HCT116 (cell line): ENCODE results near the gene ACLY. TPM values are rescaled to one million over a fixed set of nuclear protein-coding genes. Genes with fewer than 3 reads are reported as not detected.

Experiments
- ATAC-seq: fragments of 200-7000 bp; cut with Tn5 transposase; 2 replicates; pipeline ENCODE4 v1.9.1; 2020; ENCODE audit warnings: mild to moderate bottlenecking, moderate library complexity
- BruUV-seq: library from RNA; stranded (reverse); fragments of 400-500 nt; replicated peaks from 2 replicates; lab custom pipeline; 2021; lab: Mats Ljungman, UMichigan
- CTCF ChIA-PET: fragments of 300-600 bp; sonication (Branson Sonifier 250); formaldehyde crosslinking; loops from one replicate; lab custom pipeline; 2021; ENCODE audit warnings: antibody characterized with exemption; lab: Charles Lee
- POLR2A ChIA-PET: fragments of 300-600, 350-600 bp; sonication (Branson Sonifier 250); formaldehyde crosslinking; loops from one replicate; lab custom pipeline; 2021; ENCODE audit warnings: antibody characterized with exemption; lab: Charles Lee
- RAD21 ChIA-PET, 2 experiments: fragments of 300-600 bp; sonication (Branson Sonifier 250); formaldehyde crosslinking; loops; one replicate each; lab custom pipeline; 2023; ENCODE audit warnings: low total read pairs in 2 of 2; ENCODE audit not compliant: uncharacterized antibody in 2 of 2, unreplicated experiment in 2 of 2, low non-redundant PET in 1 of 2; lab: Charles Lee
- DNase-seq: peaks from one replicate; pipeline ENCODE4 v3.0.0-alpha.2; 2010; ENCODE audit warnings: low read depth, low spot score
- H2AFZ ChIP-seq: fragments of 200-600 bp; shearing (Covaris generic), sonication (generic); 2 replicates; pipeline ENCODE4 v1.6.1; 2017; ENCODE audit warnings: low read depth, mixed run types, mixed read lengths, antibody characterized with exemption, low read length; ENCODE audit not compliant: poor library complexity, severe bottlenecking
- H3K27ac ChIP-seq: 2 replicates; pipeline ENCODE4 v1.5.1; 2012; ENCODE audit warnings: low read depth, low read length
- H3K27me3 ChIP-seq: fragments of 200-600 bp; sonication (generic); 2 replicates; pipeline ENCODE4 v1.6.1; 2016; ENCODE audit warnings: mixed run types, low read length, mixed read lengths; ENCODE audit not compliant: insufficient read depth
- H3K36me3 ChIP-seq, 2 experiments: fragments of 200-500 bp in 1 of 2; fragments of 200-600 bp in 1 of 2; sonication (Bioruptor generic) in 1 of 2; sonication (generic) in 1 of 2; 2 replicates each; pipeline versions ENCODE4 v1.5.1 to v1.6.1; 2014 to 2016; ENCODE audit warnings: low read length in 2 of 2, inconsistent platforms in 1 of 2, mixed read lengths in 1 of 2, mixed run types in 1 of 2; ENCODE audit not compliant: insufficient read depth in 2 of 2, control insufficient read depth in 1 of 2
- H3K4me1 ChIP-seq, 2 experiments: fragments of 200-600 bp in 1 of 2; sonication (generic) in 1 of 2; 2 replicates each; pipeline versions ENCODE4 v1.5.1 to v1.6.1; 2012 to 2017; ENCODE audit warnings: low read length in 2 of 2, inconsistent platforms in 1 of 2, mild to moderate bottlenecking in 1 of 2, mixed read lengths in 1 of 2, mixed run types in 1 of 2, moderate library complexity in 1 of 2; ENCODE audit not compliant: insufficient read depth in 2 of 2, control insufficient read depth in 1 of 2
- H3K4me2 ChIP-seq: fragments of 200-600 bp; sonication (generic); 2 replicates; pipeline ENCODE4 v1.6.1; 2017; ENCODE audit warnings: mixed run types, low read length, mixed read lengths
- H3K4me3 ChIP-seq, 2 experiments: fragments of 200-600 bp in 1 of 2; sonication (generic) in 1 of 2; replicated peaks in 1 of 2; 2 replicates each; pipeline ENCODE4 v1.5.1; 2011 to 2016; ENCODE audit warnings: low read length in 2 of 2, control low read depth in 1 of 2, low read depth in 1 of 2, mild to moderate bottlenecking in 1 of 2, mixed read lengths in 1 of 2, mixed run types in 1 of 2
- H3K79me2 ChIP-seq: fragments of 200-600 bp; sonication (generic); 2 replicates; pipeline ENCODE4 v1.6.1; 2017; ENCODE audit warnings: mild to moderate bottlenecking, mixed run types, low read length, moderate library complexity, mixed read lengths; ENCODE audit not compliant: insufficient read depth
- H3K9ac ChIP-seq: fragments of 200-600 bp; sonication (generic); 2 replicates; pipeline ENCODE4 v1.6.1; 2016; ENCODE audit warnings: low read length, mixed read lengths
- H3K9me2 ChIP-seq: fragments of 200-600 bp; sonication (generic), shearing (Covaris generic); 2 replicates; pipeline ENCODE4 v1.6.1; 2017; ENCODE audit warnings: mixed run types, mild to moderate bottlenecking, moderate library complexity; ENCODE audit not compliant: insufficient read depth
- H3K9me3 ChIP-seq, 2 experiments: fragments of 200-500 bp in 1 of 2; fragments of 200-600 bp in 1 of 2; sonication (Bioruptor generic) in 1 of 2; sonication (generic) in 1 of 2; 2 replicates each; pipeline ENCODE4 v1.6.1; 2014 to 2017; ENCODE audit warnings: low read length in 2 of 2, mixed read lengths in 2 of 2, inconsistent platforms in 1 of 2, low read depth in 1 of 2, mild to moderate bottlenecking in 1 of 2, mixed run types in 1 of 2, moderate library complexity in 1 of 2; ENCODE audit not compliant: control insufficient read depth in 1 of 2, insufficient read depth in 1 of 2
- H4K20me1 ChIP-seq: fragments of 200-600 bp; sonication (generic), shearing (Covaris generic); 2 replicates; pipeline ENCODE4 v1.6.1; 2017; ENCODE audit warnings: mixed run types, mild to moderate bottlenecking, moderate library complexity; ENCODE audit not compliant: insufficient read depth
- CBX3 ChIP-seq: IDR thresholded peaks from 2 replicates; pipeline ENCODE4 v1.6.1; 2012; ENCODE audit warnings: low read depth
- CEBPB ChIP-seq: IDR thresholded peaks from 2 replicates; pipeline ENCODE4 v1.6.1; 2012; ENCODE audit warnings: low read depth
- EGR1 ChIP-seq: IDR thresholded peaks from 2 replicates; pipeline ENCODE4 v1.6.1; 2012; ENCODE audit warnings: low read depth
- ELF1 ChIP-seq: IDR thresholded peaks from 2 replicates; pipeline ENCODE4 v1.6.1; 2012; ENCODE audit warnings: low read depth, borderline replicate concordance
- EZH2 ChIP-seq: fragments of 200-600 bp; sonication (generic); IDR thresholded peaks from 2 replicates; pipeline ENCODE4 v1.6.1; 2017; ENCODE audit warnings: antibody characterized with exemption, mixed run types
- EZH2phosphoT487 ChIP-seq: fragments of 200-600 bp; IDR thresholded peaks from 2 replicates; pipeline ENCODE4 v1.6.1; 2018; ENCODE audit warnings: antibody characterized with exemption, borderline replicate concordance
- FOSL1 ChIP-seq: IDR thresholded peaks from 2 replicates; pipeline ENCODE4 v1.6.1; 2012; ENCODE audit warnings: low read depth
- JUND ChIP-seq: IDR thresholded peaks from 2 replicates; pipeline ENCODE4 v1.6.1; 2012
- MAX ChIP-seq: IDR thresholded peaks from 2 replicates; pipeline ENCODE4 v1.6.1; 2012
- POLR2A ChIP-seq: IDR thresholded peaks from 2 replicates; pipeline ENCODE4 v1.7.0; 2011; ENCODE audit warnings: borderline replicate concordance; ENCODE audit not compliant: insufficient read depth, insufficient read length; ENCODE audit errors: extremely low read depth
- POLR2AphosphoS5 ChIP-seq: IDR thresholded peaks from 2 replicates; pipeline ENCODE4 v1.6.1; 2011; ENCODE audit warnings: mild to moderate bottlenecking, low read depth, low read length, moderate library complexity
- RAD21 ChIP-seq: IDR thresholded peaks from 2 replicates; pipeline ENCODE4 v1.6.1; 2012; ENCODE audit warnings: low read depth, mild to moderate bottlenecking
- REST ChIP-seq: IDR thresholded peaks from 2 replicates; pipeline ENCODE4 v1.6.1; 2012; ENCODE audit warnings: low read depth
- SIN3A ChIP-seq: IDR thresholded peaks from 2 replicates; pipeline ENCODE4 v1.6.1; 2012; ENCODE audit warnings: low read depth
- SP1 ChIP-seq: IDR thresholded peaks from 2 replicates; pipeline ENCODE4 v1.6.1; 2012; ENCODE audit warnings: low read depth
- SRF ChIP-seq: IDR thresholded peaks from 2 replicates; pipeline ENCODE4 v1.6.1; 2012; ENCODE audit warnings: low read depth
- TCF7L2 ChIP-seq: IDR thresholded peaks from 2 replicates; pipeline ENCODE4 v1.7.0; 2011; ENCODE audit warnings: borderline replicate concordance, inconsistent platforms; ENCODE audit not compliant: insufficient read depth, insufficient read length; ENCODE audit errors: extremely low read depth
- ZFX ChIP-seq: fragments of 450-650 bp; IDR thresholded peaks from 2 replicates; pipeline ENCODE4 v1.6.1; 2017
- intact Hi-C: fragments of 100-400 bp; cut with micrococcal nuclease; formaldehyde crosslinking; loops from 2 replicates; pipeline ENCODE4 v1.10.0; 2022
- total RNA-seq: library from RNA; stranded (reverse); gene quantifications from one replicate; pipeline ENCODE4 v1.2.1, GENCODE V29; 2021; ENCODE audit not compliant: unreplicated experiment
- TF ChIP-seq, protein P1 (sequence below), 3 experiments: fragments of 200-600 bp in 1 of 3; sonication (generic) in 1 of 3; IDR thresholded peaks in 2 of 3; conservative IDR thresholded peaks in 1 of 3; 2 replicates each; pipeline ENCODE4 v1.5.1; 2012 to 2017; ENCODE audit warnings: low read depth in 2 of 3, low read length in 2 of 3, antibody characterized with exemption in 1 of 3, borderline replicate concordance in 1 of 3, control low read depth in 1 of 3, mild to moderate bottlenecking in 1 of 3, mixed read lengths in 1 of 3, mixed run types in 1 of 3, moderate library complexity in 1 of 3; ENCODE audit not compliant: insufficient read depth in 1 of 3
- TF ChIP-seq, protein P2 (sequence below): IDR thresholded peaks from 2 replicates; pipeline ENCODE4 v1.6.1; 2012

The ACLY gene
- total RNA-seq, 1 experiment from 2014 or later = 222 TPM

DNA sequence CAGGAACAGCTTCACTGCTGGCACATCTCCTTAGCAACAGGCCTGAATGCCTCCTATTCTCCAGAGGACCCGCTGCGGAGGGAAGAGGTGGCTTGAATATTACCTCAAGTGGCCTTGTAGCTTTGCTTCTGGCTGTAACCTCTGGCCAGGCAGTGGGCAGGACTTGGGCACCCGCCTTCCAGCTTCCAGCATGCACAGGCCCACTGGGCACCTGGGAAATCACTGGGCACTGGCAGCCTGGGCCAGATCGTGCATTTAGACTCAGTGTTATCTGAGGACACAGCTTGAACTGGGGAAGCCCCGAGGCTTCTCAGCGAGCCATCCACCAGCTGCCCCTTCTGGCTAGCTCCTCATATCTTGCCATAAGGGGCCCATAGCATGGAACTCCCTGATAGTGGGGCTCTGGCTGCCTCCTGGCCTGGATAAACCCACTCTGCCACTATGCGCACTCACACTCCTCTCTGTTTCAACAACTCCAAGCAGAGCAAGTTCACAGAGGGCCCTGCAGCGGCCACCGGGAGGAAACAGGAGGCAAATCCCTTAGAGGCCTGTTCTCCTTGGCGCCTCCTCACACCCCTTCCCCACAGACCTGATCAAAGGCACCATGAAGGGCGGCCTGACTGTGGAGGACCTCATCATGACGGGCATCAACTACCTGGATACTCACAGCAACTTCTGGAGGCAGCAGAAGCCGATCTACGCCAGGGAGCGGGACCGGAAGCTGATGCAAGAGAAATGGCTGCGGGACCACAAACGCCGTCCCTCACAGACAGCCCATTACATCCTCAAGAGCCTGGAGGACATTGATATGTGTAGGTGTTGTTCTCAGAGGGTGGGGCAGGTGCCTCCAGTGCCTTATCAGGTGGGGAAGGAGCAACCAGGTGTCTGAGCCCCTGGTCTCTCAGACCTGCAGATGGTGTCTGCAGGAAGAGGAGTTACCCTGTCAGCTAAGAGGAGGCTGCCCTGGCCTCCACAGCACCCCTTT lies 19.5 kb upstream of the ACLY start:
- CTCF ChIA-PET = no interaction called here
- Histone ChIP-seq H3K9me3 (no peaks in the 10 kb centered on the region), H3K9me2 (no peaks in the 10 kb centered on the region), H4K20me1 (no peaks in the 10 kb centered on the region), H3K36me3 (no peaks in the 10 kb centered on the region), H3K79me2 (no peaks in the 10 kb centered on the region), H3K27me3 (no peaks in the 10 kb centered on the region), H3K4me1 (peaks cover 0 to 9% of the 10 kb centered on the region in 2 experiments; a peak in 1 of 4 replicates), H3K9ac (no peak overlapping the region), H2AFZ (no peak overlapping the region)
- ATAC-seq (no peak), DNase-seq (no peak)
- no TSS peak for BruUV-seq
- TF ChIP-seq REST (no peak), EZH2phosphoT487 (no peak), ZFX (no peak), CBX3 (no peak), RAD21 (no peak), SRF (no peak), SIN3A (no peak), MAX (no peak), EGR1 (no peak), CEBPB (no peak), JUND (no peak), POLR2A (no peak), TCF7L2 (no peak), ELF1 (no peak), FOSL1 (no peak), EZH2 (no peak), SP1 (no peak), POLR2AphosphoS5 (no peak)
- TF ChIP-seq, protein P1, sequence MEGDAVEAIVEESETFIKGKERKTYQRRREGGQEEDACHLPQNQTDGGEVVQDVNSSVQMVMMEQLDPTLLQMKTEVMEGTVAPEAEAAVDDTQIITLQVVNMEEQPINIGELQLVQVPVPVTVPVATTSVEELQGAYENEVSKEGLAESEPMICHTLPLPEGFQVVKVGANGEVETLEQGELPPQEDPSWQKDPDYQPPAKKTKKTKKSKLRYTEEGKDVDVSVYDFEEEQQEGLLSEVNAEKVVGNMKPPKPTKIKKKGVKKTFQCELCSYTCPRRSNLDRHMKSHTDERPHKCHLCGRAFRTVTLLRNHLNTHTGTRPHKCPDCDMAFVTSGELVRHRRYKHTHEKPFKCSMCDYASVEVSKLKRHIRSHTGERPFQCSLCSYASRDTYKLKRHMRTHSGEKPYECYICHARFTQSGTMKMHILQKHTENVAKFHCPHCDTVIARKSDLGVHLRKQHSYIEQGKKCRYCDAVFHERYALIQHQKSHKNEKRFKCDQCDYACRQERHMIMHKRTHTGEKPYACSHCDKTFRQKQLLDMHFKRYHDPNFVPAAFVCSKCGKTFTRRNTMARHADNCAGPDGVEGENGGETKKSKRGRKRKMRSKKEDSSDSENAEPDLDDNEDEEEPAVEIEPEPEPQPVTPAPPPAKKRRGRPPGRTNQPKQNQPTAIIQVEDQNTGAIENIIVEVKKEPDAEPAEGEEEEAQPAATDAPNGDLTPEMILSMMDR (IDR thresholded peaks at IDR 0.05 in 2 of 3, conservative IDR thresholded peaks at IDR 0.05 in 1 of 3; ENCODE audit: borderline replicate concordance in 1 of 3, insufficient read depth in 1 of 3, low read depth in 2 of 3, low read length in 2 of 3) = no peak
- TF ChIP-seq, protein P2, sequence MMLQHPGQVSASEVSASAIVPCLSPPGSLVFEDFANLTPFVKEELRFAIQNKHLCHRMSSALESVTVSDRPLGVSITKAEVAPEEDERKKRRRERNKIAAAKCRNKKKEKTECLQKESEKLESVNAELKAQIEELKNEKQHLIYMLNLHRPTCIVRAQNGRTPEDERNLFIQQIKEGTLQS = no peak
- TF ChIP-seq, all 23 proteins: peak for 0
- intact Hi-C loops = no loop called here
- no peak overlapping the region for H3K4me3 ChIP-seq
- H3K27ac ChIP-seq = no peak overlapping the region
- H3K4me2 ChIP-seq = no peak overlapping the region
- ChIA-PET POLR2A (no interaction called here), RAD21 (no interaction called here)
